Bone marrow (tissue), 2 donors: ENCODE measurements around the gene SDK1.

Experiments used
- DNase-seq, 2 donors: peaks; one replicate each; lab custom pipeline; 2025; lab: John Stamatoyannopoulos, UW

The SDK1 gene

GRCh38 chr7:4045450-4045849, 744.4 kb downstream of the SDK1 start:
- DNase-seq = no peak

GRCh38 chr7:4045975-4046374, 744.9 kb downstream of the SDK1 start:
- DNase-seq = no peak

DNA sequence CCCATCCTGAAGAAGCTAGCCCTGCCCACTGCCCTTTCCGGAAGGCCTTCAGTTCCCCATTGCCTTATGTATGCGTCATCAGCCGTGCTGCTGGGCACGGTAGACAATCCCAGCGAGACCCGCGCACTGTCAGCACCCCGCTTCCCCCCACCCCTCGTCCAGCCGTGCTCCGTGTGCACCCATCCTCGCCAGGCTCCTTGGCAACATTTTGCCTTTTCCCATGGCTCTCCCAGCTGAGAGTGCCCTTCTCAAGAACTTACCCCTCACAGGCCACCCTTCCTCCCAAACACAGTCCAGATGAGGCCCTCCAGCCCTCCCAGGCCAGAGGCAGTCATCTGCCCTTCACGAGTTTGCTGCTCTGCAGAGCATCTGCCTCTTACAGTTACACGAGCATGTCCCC, 747.3 kb downstream of the SDK1 start:
- DNase-seq = no peak

- DNase-seq = no peak
Observed at GRCh38 chr7:4049202-4049601, 748.1 kb downstream of the SDK1 start.

DNA sequence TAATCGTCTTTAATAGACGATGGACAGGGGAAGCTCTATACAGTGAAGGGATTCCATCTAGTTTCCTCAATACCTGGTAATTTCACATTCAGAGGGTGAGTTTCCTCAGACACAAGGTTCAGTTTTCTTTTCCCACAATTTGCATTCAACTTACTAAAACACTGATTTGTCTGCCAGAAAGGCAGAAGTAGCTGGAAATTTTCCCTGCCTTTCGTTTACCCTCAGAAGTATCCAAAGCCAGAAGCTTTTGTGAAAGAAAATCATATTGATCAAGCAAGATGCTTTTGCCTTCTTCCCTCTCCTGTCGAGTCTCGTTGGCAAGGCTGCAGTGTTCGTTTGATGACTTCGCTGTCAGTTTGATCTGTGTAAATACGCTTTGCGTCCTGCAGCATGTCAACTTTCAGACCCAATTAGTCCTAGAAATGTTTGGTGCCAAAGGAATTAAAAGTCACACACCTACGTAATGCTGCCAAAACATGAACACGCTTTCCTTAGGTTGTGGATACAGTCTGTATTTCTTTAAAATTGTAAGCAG, 749.1 kb downstream of the SDK1 start:
- DNase-seq = no peak

GRCh38 chr7:4051696-4052095, 750.6 kb downstream of the SDK1 start:
- no peak for DNase-seq

GRCh38 chr7:4052130-4052529, 751.1 kb downstream of the SDK1 start:
- no peak for DNase-seq

DNA sequence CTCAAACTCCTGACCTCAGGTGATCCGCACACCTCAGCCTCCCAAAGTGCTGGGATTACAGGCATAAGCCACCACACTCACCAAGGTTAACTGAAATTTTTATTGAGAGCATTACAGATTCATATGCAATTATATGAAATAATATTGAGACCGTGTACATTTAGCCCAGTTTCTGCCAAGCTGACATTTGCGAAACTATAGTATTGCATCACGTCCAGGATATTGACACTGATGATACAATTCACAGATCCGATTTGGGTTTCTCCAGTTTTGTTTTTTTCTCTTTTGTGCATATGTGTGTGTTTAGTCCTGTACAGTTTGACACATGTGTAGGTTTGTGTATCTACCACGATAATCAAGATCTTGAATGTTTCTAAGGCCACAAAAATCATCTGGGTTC, 753.1 kb downstream of the SDK1 start:
- DNase-seq = no peak

- no peak for DNase-seq
Observed at GRCh38 chr7:4056552-4057288, 755.7 kb downstream of the SDK1 start.

DNA sequence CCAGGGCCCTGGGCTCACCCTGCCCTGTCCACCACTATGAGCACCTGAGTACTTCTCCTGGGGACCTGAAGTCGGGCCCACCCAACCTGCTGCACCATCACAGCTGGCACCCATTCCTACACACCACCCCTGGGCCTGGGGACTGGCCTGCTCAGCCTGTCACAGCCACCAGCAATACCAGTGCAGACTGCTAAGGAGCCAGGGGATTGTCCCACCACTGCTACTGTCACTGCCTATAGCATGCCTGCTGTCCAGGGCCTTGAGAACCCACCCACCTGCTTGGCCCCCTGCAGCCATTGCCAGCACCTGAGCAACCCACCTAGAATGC, 756.2 kb downstream of the SDK1 start:
- DNase-seq = no peak

GRCh38 chr7:4058158-4058557, 757.1 kb downstream of the SDK1 start:
- no peak for DNase-seq

DNA sequence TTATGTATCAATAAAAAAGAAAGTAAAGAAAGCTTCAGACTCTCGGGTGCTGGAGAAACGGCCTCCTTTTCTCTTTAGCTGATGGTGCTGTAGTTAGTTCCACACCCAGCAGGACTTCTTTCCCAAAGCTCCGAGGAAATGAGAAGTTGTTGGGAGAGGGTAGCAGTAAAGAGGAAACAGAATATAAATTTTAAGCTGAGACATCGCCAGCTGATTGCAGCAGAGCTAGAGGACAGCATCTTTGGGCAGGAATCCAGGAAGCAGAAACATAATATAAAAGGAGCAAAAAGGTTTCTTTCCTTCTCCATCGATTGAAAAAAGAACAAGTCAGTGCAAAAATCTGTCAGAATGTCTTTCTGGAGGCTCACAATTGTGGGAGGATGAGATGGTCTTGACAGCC, 764.1 kb downstream of the SDK1 start:
- no peak for DNase-seq

GRCh38 chr7:4066206-4066605, 765.2 kb downstream of the SDK1 start:
- DNase-seq = no peak

GRCh38 chr7:4066626-4067475, 765.8 kb downstream of the SDK1 start:
- DNase-seq = no peak

DNA sequence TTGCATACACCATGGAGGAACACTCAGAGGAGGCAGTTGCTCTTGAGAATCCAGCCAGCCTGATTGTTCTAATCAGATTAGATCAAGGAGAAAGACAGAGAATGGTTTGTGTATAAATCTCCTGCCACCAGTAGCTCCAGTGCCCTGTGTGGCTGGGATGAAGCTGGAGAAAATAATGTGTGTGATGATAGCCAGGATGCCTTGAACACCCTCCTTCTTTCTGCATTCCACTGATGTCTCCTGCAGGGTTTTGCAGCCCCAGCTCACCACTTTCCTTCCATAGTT, 766.4 kb downstream of the SDK1 start:
- DNase-seq = no peak

DNA sequence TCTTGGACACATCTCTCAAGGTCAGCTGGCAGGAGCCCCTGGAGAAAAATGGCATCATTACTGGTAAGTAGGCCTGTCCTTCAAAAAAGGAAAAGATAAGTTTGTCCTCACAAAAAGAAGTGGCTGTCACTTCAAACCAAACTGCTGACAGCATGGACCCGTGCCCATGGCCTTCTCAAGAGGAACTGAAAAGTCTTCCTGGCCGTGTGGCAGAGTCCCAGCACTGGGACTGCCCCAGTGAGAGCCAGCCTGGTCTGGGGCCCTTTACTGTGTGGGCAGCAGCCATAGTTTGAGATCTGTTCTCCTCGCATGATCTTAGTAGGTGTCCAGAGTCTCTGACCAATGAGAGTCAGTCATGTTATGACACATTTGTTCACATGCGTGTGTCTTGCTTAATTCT, 766.8 kb downstream of the SDK1 start:
- no peak for DNase-seq

DNA sequence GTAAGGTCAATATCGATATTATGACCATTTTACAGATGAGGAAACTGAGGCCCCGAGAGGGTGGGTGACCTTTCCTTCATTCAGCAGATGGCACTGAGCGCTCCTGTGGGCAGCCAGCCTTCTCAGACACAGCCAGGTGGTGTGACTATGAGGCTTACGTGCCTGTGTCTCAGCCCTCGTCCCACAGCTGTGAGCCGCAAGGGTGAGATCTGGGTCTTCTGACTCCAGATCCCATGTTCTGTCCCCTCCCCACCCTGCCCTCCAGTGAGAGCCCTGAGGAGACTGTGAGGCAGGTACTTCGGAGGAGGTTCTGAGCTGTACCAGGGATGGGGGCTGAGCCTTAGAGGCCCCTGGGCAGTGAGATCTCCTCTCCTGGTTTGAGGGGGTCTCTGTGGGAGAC, 767.2 kb downstream of the SDK1 start:
- no peak for DNase-seq

GRCh38 chr7:4069268-4070095, 768.4 kb downstream of the SDK1 start:
- DNase-seq = no peak

GRCh38 chr7:4070214-4070613, 769.2 kb downstream of the SDK1 start:
- no peak for DNase-seq

- no peak for DNase-seq
Observed at GRCh38 chr7:4071370-4072058, 770.5 kb downstream of the SDK1 start.

DNA sequence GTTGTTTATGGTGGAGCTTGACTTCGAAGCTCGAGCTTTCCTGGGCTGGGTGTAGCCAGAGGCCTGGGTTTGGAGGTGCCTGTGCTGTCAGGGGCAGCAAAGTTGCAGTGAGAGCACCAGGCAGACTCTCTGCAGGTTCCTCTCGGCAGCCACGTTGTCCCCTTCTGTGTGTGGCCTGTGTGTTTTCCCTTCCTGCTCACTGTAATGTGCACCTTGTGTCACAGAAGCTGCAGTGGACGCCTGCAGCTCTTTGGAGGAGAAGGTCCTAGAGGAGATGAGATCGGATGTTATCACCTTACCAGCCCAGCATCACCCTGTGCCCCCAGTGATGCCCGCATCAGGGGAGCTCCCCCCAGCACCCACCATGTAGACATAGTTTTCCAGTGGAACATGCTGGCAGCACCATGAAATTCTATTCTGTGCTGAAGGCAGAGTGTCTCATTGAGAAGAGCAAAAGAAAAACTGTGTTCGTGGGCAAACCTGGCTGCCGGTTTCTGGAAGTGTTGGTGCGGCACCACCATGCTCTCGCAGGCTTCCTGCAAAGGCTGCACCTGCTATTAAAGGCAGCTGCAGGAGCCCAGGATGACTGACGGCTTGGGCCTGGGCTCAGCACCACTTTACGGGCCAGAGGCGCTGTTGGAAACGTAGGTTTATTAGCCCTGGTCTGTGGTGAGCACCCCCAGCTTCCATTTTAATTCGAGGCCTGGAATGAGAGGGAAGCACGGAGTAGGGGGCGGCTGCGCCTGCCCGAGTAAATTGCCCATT, 771.3 kb downstream of the SDK1 start:
- DNase-seq = no peak
